Omental fat pad (tissue), 4 donors: ENCODE results near the gene KCNH5. TPM values are rescaled to one million over a fixed set of nuclear protein-coding genes. Genes with fewer than 3 reads are reported as not detected.
"Not testable (repeated sequence)": the region's sequence is repeated elsewhere in the genome, so short reads cannot be mapped to it uniquely, and the experiment has no call there.

ENCODE experiments used
- ATAC-seq: fragments of 150-250 bp; one replicate; pipeline ENCODE4 v1.9.1; 2016; ENCODE audit warnings: mild to moderate bottlenecking, moderate library complexity; ENCODE audit not compliant: low FRiP score
- DNase-seq: peaks from one replicate; pipeline ENCODE4 v3.0.0-alpha.2; 2019; ENCODE audit warnings: low spot score
- total RNA-seq, 4 donors: library from RNA; depleted of rRNA; stranded (reverse); fragments of >200 nt; gene quantifications; one replicate each; pipeline ENCODE4 v1.1.0, GENCODE V29; 2016
- TF ChIP-seq, protein P1 (sequence below), 3 donors: fragments of 450-650 bp; IDR thresholded peaks; one replicate each; pipeline ENCODE4 v1.5.1; 2016 to 2017; ENCODE audit warnings: antibody characterized with exemption in 3 of 3, mild to moderate bottlenecking in 3 of 3, moderate library complexity in 2 of 3

The KCNH5 gene
- total RNA-seq, 4 donors from 2014 or later: 1.1 to 6.2 (median 1.1) TPM; not detected in 1

GRCh38 chr14:62885451-62885850 is 159.8 kb downstream of the KCNH5 start:
- TF ChIP-seq, protein P1, sequence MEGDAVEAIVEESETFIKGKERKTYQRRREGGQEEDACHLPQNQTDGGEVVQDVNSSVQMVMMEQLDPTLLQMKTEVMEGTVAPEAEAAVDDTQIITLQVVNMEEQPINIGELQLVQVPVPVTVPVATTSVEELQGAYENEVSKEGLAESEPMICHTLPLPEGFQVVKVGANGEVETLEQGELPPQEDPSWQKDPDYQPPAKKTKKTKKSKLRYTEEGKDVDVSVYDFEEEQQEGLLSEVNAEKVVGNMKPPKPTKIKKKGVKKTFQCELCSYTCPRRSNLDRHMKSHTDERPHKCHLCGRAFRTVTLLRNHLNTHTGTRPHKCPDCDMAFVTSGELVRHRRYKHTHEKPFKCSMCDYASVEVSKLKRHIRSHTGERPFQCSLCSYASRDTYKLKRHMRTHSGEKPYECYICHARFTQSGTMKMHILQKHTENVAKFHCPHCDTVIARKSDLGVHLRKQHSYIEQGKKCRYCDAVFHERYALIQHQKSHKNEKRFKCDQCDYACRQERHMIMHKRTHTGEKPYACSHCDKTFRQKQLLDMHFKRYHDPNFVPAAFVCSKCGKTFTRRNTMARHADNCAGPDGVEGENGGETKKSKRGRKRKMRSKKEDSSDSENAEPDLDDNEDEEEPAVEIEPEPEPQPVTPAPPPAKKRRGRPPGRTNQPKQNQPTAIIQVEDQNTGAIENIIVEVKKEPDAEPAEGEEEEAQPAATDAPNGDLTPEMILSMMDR (IDR thresholded peaks at IDR 0.05): no peak
- DNase-seq: no peak
- ATAC-seq: no peak

- ATAC-seq (no peak), DNase-seq (no peak)
- TF ChIP-seq, protein P1 (IDR thresholded peaks at IDR 0.05): no peak
Observed at GRCh38 chr14:62882967-62883366, 162.3 kb downstream of the KCNH5 start.

- TF ChIP-seq, protein P1 (IDR thresholded peaks at IDR 0.05): no peak
- DNase-seq: no peak
- ATAC-seq: no peak
Observed at GRCh38 chr14:62866376-62866775, 178.9 kb downstream of the KCNH5 start.

- TF ChIP-seq, protein P1 (IDR thresholded peaks at IDR 0.05): no peak
- DNase-seq (no peak), ATAC-seq (no peak)
Observed at GRCh38 chr14:62864588-62864987, 180.7 kb downstream of the KCNH5 start.

- not testable (repeated sequence) for ATAC-seq, DNase-seq
Observed at GRCh38 chr14:62858011-62858410, 187.2 kb downstream of the KCNH5 start.

- TF ChIP-seq, protein P1 (IDR thresholded peaks at IDR 0.05): no peak
- DNase-seq (no peak), ATAC-seq (no peak)
Observed at GRCh38 chr14:62854951-62855350, 190.3 kb downstream of the KCNH5 start.

DNA sequence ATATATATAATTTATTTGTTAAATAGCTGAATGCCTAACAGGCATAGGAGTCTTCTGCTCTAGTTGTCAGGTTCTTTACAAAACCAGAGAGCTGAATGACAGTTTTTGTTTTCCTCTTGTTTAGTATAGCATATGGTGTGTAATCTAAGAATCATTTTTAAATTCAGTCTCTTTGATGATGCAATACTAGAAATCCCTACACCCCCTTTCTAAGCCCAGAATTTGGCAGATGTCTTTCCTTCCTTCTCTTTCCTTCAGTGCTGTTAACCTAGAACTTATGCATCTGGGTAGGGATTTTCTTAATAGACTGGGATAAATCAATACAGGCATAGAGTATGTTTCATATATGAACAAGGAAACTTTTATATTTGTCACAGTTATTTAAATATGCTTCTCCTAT is 198.1 kb downstream of the KCNH5 start:
- no peak for DNase-seq
- ATAC-seq: no peak
- TF ChIP-seq, protein P1 (IDR thresholded peaks at IDR 0.05): no peak

- no peak for DNase-seq
- TF ChIP-seq, protein P1 (IDR thresholded peaks at IDR 0.05): no peak
- no peak for ATAC-seq
Observed at GRCh38 chr14:62844546-62844945, 200.7 kb downstream of the KCNH5 start.
